CD4-positive, alpha-beta T cell (primary cell): ENCODE measurements around the gene DPM2. TPM values are rescaled to one million over a fixed set of nuclear protein-coding genes. Genes with fewer than 3 reads are reported as not detected.

Experiments used
- ATAC-seq: fragments of 200-7000 bp; cut with Tn5 transposase; one replicate; pipeline ENCODE4 v1.10.0; 2022; ENCODE audit warnings: mild to moderate bottlenecking; ENCODE audit not compliant: poor library complexity
- CTCF ChIA-PET: fragments of 350-600 bp; sonication (Branson Sonifier 250); formaldehyde crosslinking; loops from one replicate; lab custom pipeline; 2021; ENCODE audit warnings: antibody characterized with exemption, inconsistent platforms; lab: Charles Lee
- POLR2A ChIA-PET: fragments of 350-600 bp; sonication (Branson Sonifier 250); formaldehyde crosslinking; loops from one replicate; lab custom pipeline; 2021; ENCODE audit warnings: antibody characterized with exemption, inconsistent platforms; lab: Charles Lee
- DNase-seq, 14 experiments: peaks; one replicate each; pipeline ENCODE4 v3.0.0-alpha.2; 2013 to 2020; ENCODE audit warnings: mixed read lengths in 2 of 14
- H3K27ac ChIP-seq, 2 donors: one replicate each; pipeline versions ENCODE4 v1.5.1 to v1.7.0; 2013; ENCODE audit warnings: low read length in 2 of 2, low read depth in 1 of 2, mild to moderate bottlenecking in 1 of 2
- H3K27me3 ChIP-seq, 2 experiments: 1 replicate in 1 of 2; 2 replicates in 1 of 2; pipeline versions ENCODE4 v1.6.1 to v1.7.0; 2013; ENCODE audit warnings: low read length in 2 of 2, control low read depth in 1 of 2, mild to moderate bottlenecking in 1 of 2, moderate library complexity in 1 of 2; ENCODE audit not compliant: insufficient read depth in 2 of 2, control insufficient read depth in 1 of 2
- H3K36me3 ChIP-seq: one replicate; pipeline ENCODE4 v1.6.1; 2013; ENCODE audit warnings: low read length, control low read depth; ENCODE audit not compliant: insufficient read depth
- H3K4me1 ChIP-seq: one replicate; pipeline ENCODE4 v1.6.1; 2013; ENCODE audit warnings: low read length, control low read depth; ENCODE audit not compliant: insufficient read depth
- H3K4me3 ChIP-seq: one replicate; pipeline ENCODE4 v1.5.1; 2013; ENCODE audit warnings: mild to moderate bottlenecking, low read length, moderate library complexity
- H3K9me3 ChIP-seq, 2 experiments: 1 replicate in 1 of 2; 2 replicates in 1 of 2; pipeline versions ENCODE4 v1.6.1 to v1.7.0; 2013; ENCODE audit warnings: low read length in 2 of 2, mild to moderate bottlenecking in 2 of 2, control low read depth in 1 of 2, moderate library complexity in 1 of 2; ENCODE audit not compliant: control insufficient read depth in 1 of 2, insufficient read depth in 1 of 2
- H3K27ac Mint-ChIP-seq: one replicate; pipeline ENCODE4 v1.8.0; 2020; ENCODE audit warnings: mixed read lengths
- H3K27me3 Mint-ChIP-seq: one replicate; pipeline ENCODE4 v1.8.0; 2021; ENCODE audit warnings: mixed read lengths
- H3K36me3 Mint-ChIP-seq: one replicate; pipeline ENCODE4 v1.8.0; 2021; ENCODE audit warnings: low read depth, mixed read lengths
- H3K4me1 Mint-ChIP-seq: one replicate; pipeline ENCODE4 v1.8.0; 2021; ENCODE audit warnings: low read depth, mixed read lengths
- H3K4me3 Mint-ChIP-seq: one replicate; pipeline ENCODE4 v1.8.0; 2020; ENCODE audit warnings: mild to moderate bottlenecking, mixed read lengths
- H3K9me3 Mint-ChIP-seq: one replicate; pipeline ENCODE4 v1.8.0; 2020; ENCODE audit warnings: mixed read lengths
- CTCF ChIP-seq: fragments of 200-600 bp; IDR thresholded peaks from one replicate; pipeline ENCODE4 v1.8.0; 2022; ENCODE audit warnings: antibody characterized with exemption, mild to moderate bottlenecking
- intact Hi-C, 2 experiments: fragments of 100-400 bp; cut with DNase I in 1 of 2; cut with micrococcal nuclease in 1 of 2; formaldehyde crosslinking; loops; one replicate each; pipeline versions ENCODE4 v1.15.1 to v1.9.0; 2023 to 2025; cut with DNase I, micrococcal nuclease
- total RNA-seq, 174 experiments: library from RNA in 2 of 174; stranded (reverse) in 2 of 174; gene quantifications; one replicate each; pipeline ENCODE4 v1.2.3 and lab custom pipeline; 2021 to 2026

The DPM2 gene
- total RNA-seq, 2 experiments from 2014 or later = 41.7 to 47.6 TPM

GRCh38 chr9:127972236-127972871, 34.7 kb upstream of the DPM2 start:
- Mint-ChIP-seq H3K27ac (peak overlapping the region; percentile 97), H3K4me3 (peak overlapping the region; percentile 91), H3K36me3 (peaks cover 92% of the 10 kb centered on the region), H3K4me1 (peaks cover 95% of the 10 kb centered on the region), H3K9me3 (no peaks in the 10 kb centered on the region), H3K27me3 (no peaks in the 10 kb centered on the region)
- Histone ChIP-seq H3K9me3 (no peaks in the 10 kb centered on the region), H3K36me3 (peaks cover 35% of the 10 kb centered on the region), H3K4me3 (peak overlapping the region; percentile 67), H3K27ac (peak overlapping the region; percentile 73 to 96), H3K4me1 (peaks cover 100% of the 10 kb centered on the region), H3K27me3 (no peaks in the 10 kb centered on the region)
- ATAC-seq (no peak), DNase-seq (peak in 2 of 14 experiments; percentile 25 to 33)
- no peak for TF ChIP-seq CTCF
- ChIA-PET POLR2A (interaction anchor here (0.9 to 34.9 kb wide), 6 partner anchors 7 to 95 kb away, joined by 4 to 1020 read pairs (median 70); partner anchors contain the start of genes EEIG1, NAIF1 and SLC25A25), CTCF (interaction anchor here (1.5 to 2.3 kb wide), 2 partner anchors 29 to 62 kb away, joined by 3 to 13 read pairs; no protein-coding TSS in a partner anchor)
- intact Hi-C loops = loop anchor here in 1 of 2 experiments (5.0 kb wide), 1 partner anchor 35 kb away; the partner anchor contains the start of gene DPM2

- ChIA-PET POLR2A (interaction anchor here (0.7 to 34.9 kb wide), 9 partner anchors 8 to 179 kb away, joined by 3 to 1020 read pairs (median 22); partner anchors contain the start of genes EEIG1, NAIF1 and SLC25A25), CTCF (interaction anchor here (1.4 to 2.7 kb wide), 5 partner anchors 16 to 64 kb away, joined by 3 to 14 read pairs (median 8); no protein-coding TSS in a partner anchor)
- H3K36me3 Mint-ChIP-seq = peaks cover 85% of the 10 kb centered on the region
- TF ChIP-seq CTCF = no peak
- H3K27me3 Mint-ChIP-seq = no peaks in the 10 kb centered on the region
- peak overlapping the region; percentile 91 for H3K4me3 Mint-ChIP-seq
- intact Hi-C loops = loop anchor here in 1 of 2 experiments (2.0 to 5.0 kb wide), 3 partner anchors 17 to 55 kb away; partner anchors contain the start of gene DPM2
- DNase-seq = peak in 5 of 14 experiments; percentile 35 to 79 (median 47)
- no peaks in the 10 kb centered on the region for H3K9me3 Mint-ChIP-seq
- H3K27ac Mint-ChIP-seq = peak overlapping the region; percentile 97
- H3K4me3 ChIP-seq = peak overlapping the region; percentile 67
- no peaks in the 10 kb centered on the region for H3K9me3 ChIP-seq
- H3K27ac ChIP-seq = peak overlapping the region; percentile 73 to 96
- ATAC-seq = peak; percentile 3
- peaks cover 100% of the 10 kb centered on the region for H3K4me1 Mint-ChIP-seq
- peaks cover 32% of the 10 kb centered on the region for H3K36me3 ChIP-seq
- peaks cover 100% of the 10 kb centered on the region for H3K4me1 ChIP-seq
- H3K27me3 ChIP-seq = no peaks in the 10 kb centered on the region
These were observed 33.9 kb upstream of the DPM2 start for GRCh38 chr9:127971357-127972235.
